HL-60/S4 (cell line): ENCODE results near the gene CYP2E1.
"Not testable (repeated sequence)": the region's sequence is repeated elsewhere in the genome, so short reads cannot be mapped to it uniquely, and the experiment has no call there.

ENCODE experiments used
- in situ Hi-C: fragments of 300-500 bp; cut with MboI; formaldehyde crosslinking; loops from 2 replicates; pipeline ENCODE4 v1.14.3; 2022; ENCODE audit warnings: low sequenced_read_pairs

CYP2E1 gene

GRCh38 chr10:133568831-133569527, 41.8 kb downstream of the CYP2E1 start:
- in situ Hi-C loops = not testable (repeated sequence)

GRCh38 chr10:133569801-133570200, 42.6 kb downstream of the CYP2E1 start:
- in situ Hi-C loops = loop anchor here (10.0 kb wide), 1 partner anchor 145 kb away; the partner anchor contains the start of gene SPRN

GRCh38 chr10:133572055-133572454, 44.9 kb downstream of the CYP2E1 start:
- in situ Hi-C loops = loop anchor here (10.0 kb wide), 1 partner anchor 147 kb away; the partner anchor contains the start of gene SPRN

- in situ Hi-C loops = loop anchor here (10.0 kb wide), 1 partner anchor 149 kb away; the partner anchor contains the start of gene SPRN
Measured at GRCh38 chr10:133573460-133573859, 46.3 kb downstream of the CYP2E1 start.

GRCh38 chr10:133577037-133577436, 49.9 kb downstream of the CYP2E1 start:
- in situ Hi-C loops = loop anchor here (10.0 kb wide), 1 partner anchor 152 kb away; the partner anchor contains the start of gene SPRN
